Measurements from ENCODE around the gene MRNIP.

MRNIP gene

DNA sequence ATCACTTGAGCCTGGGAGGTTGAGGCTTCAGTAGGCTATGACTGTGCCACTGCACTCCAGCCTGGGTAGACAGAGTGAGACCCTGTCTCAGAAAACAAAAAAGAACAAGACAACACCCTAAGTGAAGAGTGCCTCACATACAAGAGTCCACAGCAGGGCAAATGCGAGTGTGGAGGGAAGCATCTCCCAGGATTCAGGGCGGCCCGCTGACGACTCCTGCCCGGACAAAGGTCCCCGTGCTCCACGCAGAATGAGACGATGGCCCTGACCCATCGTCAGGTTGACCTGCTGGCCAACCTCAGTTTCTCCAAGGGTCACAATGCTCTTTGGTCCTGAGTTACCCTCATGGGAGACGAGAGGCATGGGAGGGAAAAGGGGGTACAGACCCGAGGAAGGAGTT lies 18.3 kb downstream of the MRNIP start:
- TF ChIP-seq, protein P1, sequence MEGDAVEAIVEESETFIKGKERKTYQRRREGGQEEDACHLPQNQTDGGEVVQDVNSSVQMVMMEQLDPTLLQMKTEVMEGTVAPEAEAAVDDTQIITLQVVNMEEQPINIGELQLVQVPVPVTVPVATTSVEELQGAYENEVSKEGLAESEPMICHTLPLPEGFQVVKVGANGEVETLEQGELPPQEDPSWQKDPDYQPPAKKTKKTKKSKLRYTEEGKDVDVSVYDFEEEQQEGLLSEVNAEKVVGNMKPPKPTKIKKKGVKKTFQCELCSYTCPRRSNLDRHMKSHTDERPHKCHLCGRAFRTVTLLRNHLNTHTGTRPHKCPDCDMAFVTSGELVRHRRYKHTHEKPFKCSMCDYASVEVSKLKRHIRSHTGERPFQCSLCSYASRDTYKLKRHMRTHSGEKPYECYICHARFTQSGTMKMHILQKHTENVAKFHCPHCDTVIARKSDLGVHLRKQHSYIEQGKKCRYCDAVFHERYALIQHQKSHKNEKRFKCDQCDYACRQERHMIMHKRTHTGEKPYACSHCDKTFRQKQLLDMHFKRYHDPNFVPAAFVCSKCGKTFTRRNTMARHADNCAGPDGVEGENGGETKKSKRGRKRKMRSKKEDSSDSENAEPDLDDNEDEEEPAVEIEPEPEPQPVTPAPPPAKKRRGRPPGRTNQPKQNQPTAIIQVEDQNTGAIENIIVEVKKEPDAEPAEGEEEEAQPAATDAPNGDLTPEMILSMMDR (IDR thresholded peaks at IDR 0.05; ENCODE audit: insufficient read depth, low read length, poor library complexity, severe bottlenecking), result no peak
- no peak for TF ChIP-seq EZH2phosphoT487 (conservative IDR thresholded peaks at IDR 0.05; ENCODE audit: low read length)
- H4K20me1 ChIP-seq (ENCODE audit: low read depth, low read length), result no peaks in the 10 kb centered on the region
- H3K9me3 ChIP-seq (ENCODE audit: insufficient read depth, low read length), result no peaks in the 10 kb centered on the region
- H3K4me2 ChIP-seq (ENCODE audit: low read depth, low read length, poor library complexity, severe bottlenecking), result no peak overlapping the region
- no peaks in the 10 kb centered on the region for H3K27me3 ChIP-seq (ENCODE audit: low read length)
- H3K36me3 ChIP-seq (ENCODE audit: low read length), result no peaks in the 10 kb centered on the region
- H3K27ac ChIP-seq (ENCODE audit: low read depth, low read length), result no peak overlapping the region
- H3K4me3 ChIP-seq (ENCODE audit: insufficient read depth, low read length, poor library complexity, severe bottlenecking), result no peak overlapping the region
- no peaks in the 10 kb centered on the region for H3K79me2 ChIP-seq (ENCODE audit: insufficient read depth, low read length)
- no peaks in the 10 kb centered on the region for H3F3A ChIP-seq (ENCODE audit: insufficient read depth)
- no peaks in the 10 kb centered on the region for H3K9me2 ChIP-seq (replicated peaks; ENCODE audit: insufficient read depth, low read length)
- H3K9ac ChIP-seq (ENCODE audit: low read length), result no peak overlapping the region
- H2AFZ ChIP-seq (ENCODE audit: low read depth, low read length, severe bottlenecking), result no peak overlapping the region

DNA sequence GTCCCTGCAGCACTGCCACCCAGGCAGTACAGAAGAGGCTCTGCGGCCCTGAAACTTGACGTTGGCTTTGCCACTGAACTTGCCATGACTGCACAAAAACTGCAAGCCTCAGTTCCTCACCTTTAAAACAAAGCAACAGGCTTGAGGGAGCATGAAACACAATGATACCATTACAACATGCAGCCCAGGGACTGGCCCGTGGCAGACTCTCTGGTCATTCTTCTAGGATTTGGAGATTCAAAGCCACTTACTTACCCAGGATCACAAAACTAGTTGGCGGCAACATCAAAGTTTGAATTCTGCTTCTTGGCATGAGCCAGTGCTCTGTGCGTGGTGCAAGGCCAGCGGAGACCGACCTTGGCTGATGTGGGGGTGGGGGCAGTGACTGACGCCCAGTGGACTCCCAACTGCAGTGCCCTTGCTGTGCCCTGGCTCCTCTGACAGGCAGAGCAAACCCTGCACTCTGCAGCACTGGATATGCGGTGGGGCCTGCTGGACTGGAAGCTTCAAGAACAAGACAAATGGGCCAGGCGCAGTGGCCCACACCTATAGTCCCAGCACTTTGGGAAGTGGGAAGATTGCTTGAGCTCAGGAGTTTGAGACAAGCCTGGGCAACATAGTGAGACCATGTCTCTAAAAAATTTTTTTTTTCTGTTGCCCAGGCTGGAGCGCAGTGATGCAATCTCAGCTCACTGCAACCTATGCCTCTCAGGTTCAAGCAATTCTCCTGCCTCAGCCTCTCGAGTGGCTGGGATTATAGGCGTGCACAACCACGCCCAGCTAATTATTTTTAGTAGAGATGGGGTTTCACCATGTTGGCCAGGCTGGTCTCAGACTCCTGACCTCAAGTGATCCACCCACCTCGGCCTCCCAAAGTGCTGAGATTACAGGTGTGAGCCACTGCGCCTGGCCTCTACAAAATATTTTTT lies 19.0 kb downstream of the MRNIP start:
- H3K36me3 ChIP-seq (ENCODE audit: low read length), result no peaks in the 10 kb centered on the region
- H3K4me3 ChIP-seq (ENCODE audit: insufficient read depth, low read length, poor library complexity, severe bottlenecking), result no peak overlapping the region
- H3K79me2 ChIP-seq (ENCODE audit: insufficient read depth, low read length), result no peaks in the 10 kb centered on the region
- H3F3A ChIP-seq (ENCODE audit: insufficient read depth), result no peaks in the 10 kb centered on the region
- H3K9me2 ChIP-seq (replicated peaks; ENCODE audit: insufficient read depth, low read length), result no peaks in the 10 kb centered on the region
- no peak overlapping the region for H3K4me2 ChIP-seq (ENCODE audit: low read depth, low read length, poor library complexity, severe bottlenecking)
- H4K20me1 ChIP-seq (ENCODE audit: low read depth, low read length), result no peaks in the 10 kb centered on the region
- H3K9ac ChIP-seq (ENCODE audit: low read length), result no peak overlapping the region
- H2AFZ ChIP-seq (ENCODE audit: low read depth, low read length, severe bottlenecking), result no peak overlapping the region
- no peaks in the 10 kb centered on the region for H3K9me3 ChIP-seq (ENCODE audit: insufficient read depth, low read length)
- H3K27ac ChIP-seq (ENCODE audit: low read depth, low read length), result no peak overlapping the region
- TF ChIP-seq EZH2phosphoT487 (conservative IDR thresholded peaks at IDR 0.05; ENCODE audit: low read length), result no peak
- TF ChIP-seq, protein P1 (IDR thresholded peaks at IDR 0.05; ENCODE audit: insufficient read depth, low read length, poor library complexity, severe bottlenecking), result no peak
- H3K27me3 ChIP-seq (ENCODE audit: low read length), result no peaks in the 10 kb centered on the region

DNA sequence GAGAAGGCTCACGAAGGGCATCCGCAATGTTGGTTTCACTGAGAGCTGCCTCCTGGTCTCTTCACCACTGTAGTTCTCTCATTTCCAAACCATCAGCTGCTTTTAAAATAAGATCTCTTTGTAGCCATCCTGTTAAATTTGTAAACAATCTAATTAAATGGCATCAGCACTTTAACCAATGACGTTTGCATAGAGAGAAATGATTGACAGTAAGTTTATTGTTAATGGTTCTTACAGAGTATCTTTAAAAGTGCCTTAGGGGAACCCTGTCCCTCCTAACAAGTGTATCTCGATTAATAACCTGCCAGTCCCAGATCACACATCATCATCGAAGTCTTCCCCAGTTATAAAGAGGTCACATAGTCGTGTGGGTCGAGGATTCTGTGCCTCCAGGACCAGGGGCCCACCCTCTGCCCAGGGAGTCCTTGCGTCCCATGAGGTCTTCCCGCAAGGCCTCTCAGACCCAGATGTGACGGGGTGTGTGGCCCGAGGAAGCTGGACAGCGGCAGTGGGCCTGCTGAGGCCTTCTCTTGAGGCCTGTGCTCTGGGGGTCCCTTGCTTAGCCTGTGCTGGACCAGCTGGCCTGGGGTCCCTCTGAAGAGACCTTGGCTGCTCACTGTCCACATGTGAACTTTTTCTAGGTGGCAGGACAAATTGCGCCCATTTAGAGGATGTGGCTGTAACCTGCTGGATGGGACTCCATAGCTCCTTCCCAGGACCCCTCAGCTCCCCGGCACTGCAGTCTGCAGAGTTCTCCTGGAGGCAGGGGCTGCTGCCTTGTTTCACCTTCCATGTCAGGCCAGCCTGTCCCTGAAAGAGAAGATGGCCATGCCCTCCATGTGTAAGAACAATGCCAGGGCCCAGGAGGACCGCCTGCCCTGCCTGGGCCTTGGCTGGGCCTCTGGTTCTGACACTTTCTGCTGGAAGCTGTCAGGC lies 21.3 kb downstream of the MRNIP start:
- no peak overlapping the region for H3K27ac ChIP-seq (ENCODE audit: low read depth, low read length)
- H3K9me3 ChIP-seq (ENCODE audit: insufficient read depth, low read length), result no peaks in the 10 kb centered on the region
- no peaks in the 10 kb centered on the region for H3K79me2 ChIP-seq (ENCODE audit: insufficient read depth, low read length)
- H2AFZ ChIP-seq (ENCODE audit: low read depth, low read length, severe bottlenecking), result no peak overlapping the region
- no peaks in the 10 kb centered on the region for H3K27me3 ChIP-seq (ENCODE audit: low read length)
- H4K20me1 ChIP-seq (ENCODE audit: low read depth, low read length), result no peaks in the 10 kb centered on the region
- H3K4me2 ChIP-seq (ENCODE audit: low read depth, low read length, poor library complexity, severe bottlenecking), result no peak overlapping the region
- no peaks in the 10 kb centered on the region; the same call in 1 of the 2 replicates for H3K36me3 ChIP-seq (ENCODE audit: low read length)
- TF ChIP-seq, protein P1 (IDR thresholded peaks at IDR 0.05; ENCODE audit: insufficient read depth, low read length, poor library complexity, severe bottlenecking), result no peak
- TF ChIP-seq EZH2phosphoT487 (conservative IDR thresholded peaks at IDR 0.05; ENCODE audit: low read length), result no peak
- H3K9ac ChIP-seq (ENCODE audit: low read length), result no peak overlapping the region
- H3K4me3 ChIP-seq (ENCODE audit: insufficient read depth, low read length, poor library complexity, severe bottlenecking), result no peak overlapping the region
- H3K9me2 ChIP-seq (replicated peaks; ENCODE audit: insufficient read depth, low read length), result no peaks in the 10 kb centered on the region
- no peaks in the 10 kb centered on the region for H3F3A ChIP-seq (ENCODE audit: insufficient read depth)

All from SU-DHL-6 (cell line).